LNCaP clone FGC (cell line): ENCODE results near the gene CNOT4.
A peak's percentile ranks its signal among the peaks of the same experiment; 100 is the strongest.

Experiments used
- DNase-seq: peaks from one replicate; pipeline ENCODE4 v3.0.0-alpha.2; 2011; ENCODE audit warnings: low read depth
- H3K4me3 ChIP-seq: 2 replicates; pipeline ENCODE4 v1.5.1; 2011; ENCODE audit warnings: mild to moderate bottlenecking, low read depth, low read length, control low read depth
- TF ChIP-seq, protein P1 (sequence below): IDR thresholded peaks from 2 replicates; pipeline ENCODE4 v1.5.1; 2012; ENCODE audit warnings: mild to moderate bottlenecking; ENCODE audit not compliant: control insufficient read depth, insufficient read depth; ENCODE audit errors: extremely low read depth

The CNOT4 gene

DNA sequence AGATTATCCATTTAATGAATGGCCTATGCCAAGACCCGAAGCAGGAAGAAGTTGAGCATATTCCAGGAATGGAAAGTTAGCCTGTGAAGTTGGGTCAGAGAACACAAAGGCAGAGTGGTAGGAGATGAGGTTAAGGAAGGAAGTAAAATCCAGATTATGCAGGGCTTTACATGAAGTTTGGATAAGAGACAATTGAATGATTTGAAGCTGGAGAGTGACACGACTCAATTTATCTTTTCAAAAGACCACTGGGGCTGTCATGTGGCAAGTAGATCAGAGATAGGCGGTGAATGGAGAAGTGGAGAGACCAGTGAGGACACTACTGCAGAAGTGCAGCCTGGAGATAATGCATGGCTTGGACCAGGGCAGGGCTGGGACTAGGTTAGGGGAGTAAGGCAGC, 7.2 kb upstream of the CNOT4 start:
- TF ChIP-seq, protein P1, sequence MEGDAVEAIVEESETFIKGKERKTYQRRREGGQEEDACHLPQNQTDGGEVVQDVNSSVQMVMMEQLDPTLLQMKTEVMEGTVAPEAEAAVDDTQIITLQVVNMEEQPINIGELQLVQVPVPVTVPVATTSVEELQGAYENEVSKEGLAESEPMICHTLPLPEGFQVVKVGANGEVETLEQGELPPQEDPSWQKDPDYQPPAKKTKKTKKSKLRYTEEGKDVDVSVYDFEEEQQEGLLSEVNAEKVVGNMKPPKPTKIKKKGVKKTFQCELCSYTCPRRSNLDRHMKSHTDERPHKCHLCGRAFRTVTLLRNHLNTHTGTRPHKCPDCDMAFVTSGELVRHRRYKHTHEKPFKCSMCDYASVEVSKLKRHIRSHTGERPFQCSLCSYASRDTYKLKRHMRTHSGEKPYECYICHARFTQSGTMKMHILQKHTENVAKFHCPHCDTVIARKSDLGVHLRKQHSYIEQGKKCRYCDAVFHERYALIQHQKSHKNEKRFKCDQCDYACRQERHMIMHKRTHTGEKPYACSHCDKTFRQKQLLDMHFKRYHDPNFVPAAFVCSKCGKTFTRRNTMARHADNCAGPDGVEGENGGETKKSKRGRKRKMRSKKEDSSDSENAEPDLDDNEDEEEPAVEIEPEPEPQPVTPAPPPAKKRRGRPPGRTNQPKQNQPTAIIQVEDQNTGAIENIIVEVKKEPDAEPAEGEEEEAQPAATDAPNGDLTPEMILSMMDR, result no peak
- no peak for DNase-seq
- H3K4me3 ChIP-seq, result no peak overlapping the region

DNA sequence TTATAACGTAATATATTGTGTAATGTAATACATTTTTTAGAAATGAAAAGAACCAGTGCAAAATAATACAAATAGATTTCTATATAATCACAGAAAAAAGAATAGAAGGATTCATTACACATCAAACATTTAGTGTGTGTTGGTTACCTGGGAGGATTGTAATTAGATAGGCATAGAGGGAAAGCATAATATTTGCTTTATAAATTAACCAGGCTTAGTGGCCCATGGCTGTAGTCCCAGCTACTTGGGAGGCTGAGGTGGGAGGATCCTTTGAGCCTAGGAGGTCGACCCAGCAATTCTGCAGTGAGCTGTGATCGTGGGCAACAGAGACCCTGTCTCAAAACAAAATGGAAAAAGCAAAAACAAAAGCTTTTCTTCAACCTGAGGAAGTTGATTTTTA, 5.0 kb upstream of the CNOT4 start:
- H3K4me3 ChIP-seq, result no peak overlapping the region
- DNase-seq, result no peak
- TF ChIP-seq, protein P1, result no peak

DNA sequence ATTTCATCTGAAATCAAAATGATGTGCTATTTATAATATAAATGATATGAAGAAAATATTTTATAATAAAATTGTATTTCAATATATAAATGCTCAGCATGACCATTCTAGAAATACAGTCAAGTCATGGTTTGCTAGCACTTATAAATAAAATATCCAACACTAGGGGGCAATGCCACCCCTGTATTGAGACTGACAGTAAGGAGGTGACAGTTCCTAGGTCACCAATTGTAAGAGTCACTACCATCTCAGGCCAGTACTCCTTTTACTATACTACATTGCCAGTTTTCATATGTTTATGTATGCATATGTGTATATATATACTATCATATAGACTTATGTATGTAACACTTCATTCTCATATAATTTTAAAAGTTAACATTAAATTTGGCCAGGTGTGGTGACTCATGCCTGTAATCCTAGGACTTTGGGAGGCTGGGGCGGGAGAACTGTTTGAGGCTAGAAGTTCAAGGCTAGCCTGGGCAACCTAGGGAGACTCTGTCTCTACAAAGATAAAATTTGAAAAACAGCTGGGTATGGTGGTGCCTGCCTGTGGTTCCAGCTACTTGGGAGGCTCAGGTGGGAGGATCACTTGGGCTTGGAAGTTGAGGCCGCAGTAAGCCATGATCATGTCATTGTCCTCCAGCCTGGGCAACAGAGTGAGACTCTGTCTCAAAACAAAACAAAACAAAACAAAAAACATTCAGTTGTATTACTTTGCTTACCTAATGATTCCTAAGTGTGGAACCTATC, 2.4 kb upstream of the CNOT4 start:
- TF ChIP-seq, protein P1, result peak; percentile 59
- H3K4me3 ChIP-seq, result no peak overlapping the region
- peak; percentile 43 for DNase-seq

DNA sequence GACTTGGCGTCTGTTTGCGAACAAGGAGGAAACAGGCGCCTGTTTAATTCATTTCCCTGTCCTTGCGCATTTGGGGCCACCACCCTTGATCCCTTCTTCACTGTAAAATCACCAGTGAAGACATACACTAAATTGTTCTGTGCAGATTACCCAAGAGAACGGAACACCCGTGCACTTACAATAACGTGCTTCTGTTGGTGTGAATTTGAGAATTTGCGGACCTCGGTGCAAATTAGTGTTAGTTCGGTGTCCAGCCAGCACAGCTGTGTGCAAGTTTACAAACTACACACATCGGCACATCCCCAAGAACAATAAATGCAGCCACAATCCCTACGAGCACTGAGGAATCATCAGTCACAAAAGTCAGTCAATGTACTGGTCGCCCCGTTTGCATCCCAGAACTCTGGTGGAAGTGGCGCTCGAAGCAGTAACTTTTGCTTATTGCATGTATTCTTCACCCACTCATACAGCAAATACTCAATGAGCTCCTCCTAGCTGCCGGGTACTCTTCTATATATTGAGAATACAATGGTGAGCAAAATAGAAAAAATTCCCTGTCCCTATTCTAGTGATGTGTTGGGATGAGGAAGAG, 786 bp upstream of the CNOT4 start:
- peak overlapping the region; percentile 93 for H3K4me3 ChIP-seq
- DNase-seq, result no peak
- TF ChIP-seq, protein P1, result peak; percentile 22; the same call in 1 of the 2 replicates

DNA sequence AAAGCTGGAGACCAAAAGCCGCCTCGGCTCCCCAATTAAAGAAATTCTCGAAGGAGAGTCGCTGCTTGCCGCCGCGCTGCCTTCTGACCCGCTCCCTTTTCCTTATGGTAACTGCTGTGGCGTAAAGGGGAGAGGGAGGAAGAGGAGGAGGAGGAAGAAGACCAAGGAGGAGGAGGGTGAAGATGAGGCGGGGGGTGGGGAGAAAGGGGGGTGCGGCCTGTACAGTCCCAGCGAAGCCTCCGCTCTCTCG, 388 bp downstream of the CNOT4 start:
- DNase-seq, result no peak
- peak overlapping the region; percentile 93 for H3K4me3 ChIP-seq
- TF ChIP-seq, protein P1, result no peak

DNA sequence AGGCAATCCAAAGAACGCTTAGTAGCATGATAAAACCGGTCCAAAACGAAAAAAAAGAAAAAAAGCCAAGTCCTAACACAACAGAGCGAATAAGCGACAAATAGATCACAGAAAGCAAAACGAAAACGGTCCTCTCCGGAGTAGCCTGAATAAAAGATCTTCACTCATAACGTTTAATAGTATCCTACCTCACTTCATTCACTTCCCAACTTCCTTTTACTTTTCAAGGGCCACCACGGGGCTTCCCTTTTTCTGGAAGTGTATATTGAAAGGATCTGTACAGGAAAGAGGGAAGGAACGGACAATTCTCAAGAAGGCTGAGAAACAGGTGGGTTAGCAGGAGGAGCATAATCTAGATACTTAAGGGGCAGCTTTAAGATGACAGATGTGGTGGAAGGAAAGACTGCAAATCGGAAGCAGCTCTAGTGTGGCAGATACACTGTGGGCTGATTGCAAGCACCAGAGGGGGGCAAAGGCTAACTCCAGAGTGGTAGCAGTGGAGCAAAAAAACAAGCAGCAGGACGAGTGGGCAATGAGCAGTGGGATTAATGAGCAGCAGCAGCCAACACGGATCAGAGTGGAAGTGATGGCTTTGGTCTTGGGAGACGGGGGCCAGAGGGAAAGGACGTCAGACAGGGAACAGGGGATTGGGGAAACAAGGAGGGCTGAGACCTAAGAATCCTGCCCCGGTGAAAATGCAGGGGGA, 866 bp downstream of the CNOT4 start:
- no peak for DNase-seq
- TF ChIP-seq, protein P1, result no peak
- peak overlapping the region; percentile 93 for H3K4me3 ChIP-seq

DNA sequence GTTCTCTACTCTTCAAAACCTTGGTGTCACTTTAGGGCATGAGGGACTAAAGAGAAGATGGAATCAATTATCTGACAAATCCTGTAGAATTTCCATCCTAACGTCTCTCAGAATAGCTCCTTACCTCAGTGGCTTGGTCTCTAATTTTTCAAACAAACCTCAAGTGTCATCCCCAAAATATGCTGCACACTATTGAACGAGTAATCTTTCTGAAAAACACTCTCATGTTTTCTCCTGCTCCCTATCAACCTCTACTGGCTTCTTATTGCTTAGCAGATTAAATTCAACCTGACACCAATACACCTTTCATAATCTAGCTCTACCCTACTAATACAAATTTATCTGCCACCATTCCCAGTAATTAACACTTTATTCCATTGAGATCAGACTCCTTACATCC, 8.5 kb downstream of the CNOT4 start:
- no peak for DNase-seq
- TF ChIP-seq, protein P1, result no peak
- H3K4me3 ChIP-seq, result no peak overlapping the region
